Measurements from ENCODE around the gene MYO1H. TPM values are rescaled to one million over a fixed set of nuclear protein-coding genes. Genes with fewer than 3 reads are reported as not detected.

Gene MYO1H
- total RNA-seq, 1 donor from 2014 or later = not detected

DNA sequence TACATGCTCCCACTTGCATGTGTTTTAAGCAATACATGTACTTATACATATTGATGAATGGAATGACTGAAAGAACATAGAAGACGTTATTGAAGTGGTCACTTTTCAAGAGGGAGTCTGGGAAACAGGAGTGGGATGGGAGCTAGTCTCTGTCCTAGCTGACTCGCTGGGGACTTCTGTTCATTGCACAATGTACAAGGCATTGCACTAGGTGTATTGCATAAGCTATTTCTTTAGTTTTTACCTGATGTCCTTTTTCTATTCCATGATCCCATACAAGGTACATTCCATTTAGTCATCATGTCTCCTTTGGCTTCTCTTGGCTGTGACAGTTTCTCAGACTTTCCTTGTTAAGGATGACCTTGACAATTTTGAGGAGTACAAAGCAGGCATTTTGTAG lies 4.0 kb upstream of the MYO1H start:
- intact Hi-C loops (cut with DNase I) = no loop called here
- DNase-seq (ENCODE audit: low spot score) = no peak

DNA sequence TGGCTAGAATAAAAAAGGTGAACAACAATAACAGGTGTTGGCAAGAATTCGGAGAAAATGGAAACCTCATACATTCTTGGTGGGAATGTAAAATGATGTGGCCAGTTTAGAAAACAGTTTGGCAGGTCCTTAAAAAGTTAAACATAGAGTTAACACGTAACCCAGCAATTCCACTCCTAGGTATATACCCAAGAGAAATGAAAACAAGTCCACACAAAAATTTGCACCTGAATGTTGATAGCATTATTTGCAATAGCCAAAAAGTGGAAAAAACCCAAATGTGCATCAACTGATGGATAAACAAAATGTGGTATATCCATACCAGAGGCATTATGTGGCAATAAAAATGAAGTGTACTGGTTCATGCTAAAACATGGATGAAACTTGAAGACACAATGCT lies 2.3 kb upstream of the MYO1H start:
- DNase-seq (ENCODE audit: low spot score) = no peak
- intact Hi-C loops (cut with DNase I) = no loop called here

DNA sequence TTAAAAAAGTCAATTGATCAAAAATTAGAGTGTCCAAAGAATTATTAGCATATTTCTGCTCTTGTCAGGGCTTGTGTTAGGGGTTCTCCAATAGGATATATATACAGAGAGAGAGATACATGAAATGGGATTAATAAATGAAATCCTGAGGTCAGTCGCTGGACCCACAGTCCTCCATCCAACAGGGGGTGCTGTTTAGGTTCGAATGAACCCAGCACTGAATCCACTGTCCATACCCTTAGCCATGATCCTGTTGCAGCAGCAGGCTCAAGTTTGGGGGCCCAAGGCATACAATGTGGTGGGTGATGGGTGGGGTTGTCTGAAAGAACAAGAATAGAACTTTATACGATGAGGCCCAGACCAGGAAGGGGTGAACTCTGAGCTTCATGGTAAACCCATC lies 780 bp upstream of the MYO1H start:
- intact Hi-C loops (cut with DNase I) = no loop called here

DNA sequence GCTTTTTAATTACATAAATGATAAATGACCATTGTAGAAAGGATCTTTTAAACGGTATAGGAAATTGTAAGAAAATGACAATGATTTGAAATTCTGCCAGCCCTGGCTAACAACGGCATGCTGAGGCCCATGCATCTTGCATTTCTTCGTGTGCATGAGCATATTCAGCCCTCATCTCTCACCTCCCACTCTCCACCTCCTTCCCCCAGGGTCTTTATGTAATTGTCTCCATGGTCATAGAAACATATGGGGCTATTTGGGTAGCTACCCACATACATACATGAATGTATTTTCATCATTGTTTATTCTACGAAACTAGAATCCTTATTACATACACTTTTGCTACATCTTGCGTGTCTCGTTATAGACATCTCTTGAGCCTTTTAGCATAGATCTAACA lies 4.5 kb downstream of the MYO1H start:
- no peak for DNase-seq (ENCODE audit: low spot score)
- intact Hi-C loops (cut with DNase I) = no loop called here

More for the DNA sequence above, 780 bp upstream of the MYO1H start:
- DNase-seq (ENCODE audit: low spot score) = no peak

DNA sequence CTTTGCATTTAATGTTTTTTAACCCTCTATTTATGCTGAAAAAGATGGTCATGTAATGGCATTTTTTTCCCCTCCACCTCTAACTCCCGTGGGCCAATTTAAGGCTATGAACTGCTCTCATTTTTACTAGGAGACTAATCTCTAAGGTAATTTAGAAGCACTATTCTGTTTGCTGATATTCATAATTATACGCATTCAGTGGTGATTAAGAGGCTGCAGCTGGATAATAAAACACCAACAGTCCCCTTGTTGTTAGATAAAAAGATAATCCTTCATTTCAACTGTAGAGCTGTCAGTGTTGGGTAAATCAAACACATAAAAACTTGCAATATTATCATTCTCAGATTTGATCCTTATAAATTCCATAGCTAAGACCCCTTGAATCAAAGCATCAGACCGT lies 8.9 kb downstream of the MYO1H start:
- intact Hi-C loops (cut with DNase I) = no loop called here
- DNase-seq (ENCODE audit: low spot score) = no peak

DNA sequence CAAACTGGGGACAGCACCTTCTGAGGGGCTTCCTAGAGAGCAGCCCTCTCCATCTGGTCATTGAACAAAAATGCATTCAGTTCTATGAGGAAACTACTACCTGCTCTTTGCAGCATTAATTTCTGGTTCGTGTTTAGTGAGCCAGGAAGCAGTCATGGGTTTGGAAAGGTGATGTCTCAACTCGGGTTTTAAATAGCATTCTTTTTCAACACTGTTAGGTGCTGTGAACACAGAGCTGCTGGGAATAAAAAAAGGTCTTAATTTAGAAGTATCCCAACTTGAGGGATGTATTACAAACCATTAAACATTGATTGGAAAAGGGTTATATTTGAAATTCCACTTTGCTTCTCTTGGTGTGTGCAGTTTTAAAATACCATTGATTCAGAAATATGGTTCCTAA lies 9.3 kb downstream of the MYO1H start:
- intact Hi-C loops (cut with DNase I) = no loop called here
- no peak for DNase-seq (ENCODE audit: low spot score)

DNA sequence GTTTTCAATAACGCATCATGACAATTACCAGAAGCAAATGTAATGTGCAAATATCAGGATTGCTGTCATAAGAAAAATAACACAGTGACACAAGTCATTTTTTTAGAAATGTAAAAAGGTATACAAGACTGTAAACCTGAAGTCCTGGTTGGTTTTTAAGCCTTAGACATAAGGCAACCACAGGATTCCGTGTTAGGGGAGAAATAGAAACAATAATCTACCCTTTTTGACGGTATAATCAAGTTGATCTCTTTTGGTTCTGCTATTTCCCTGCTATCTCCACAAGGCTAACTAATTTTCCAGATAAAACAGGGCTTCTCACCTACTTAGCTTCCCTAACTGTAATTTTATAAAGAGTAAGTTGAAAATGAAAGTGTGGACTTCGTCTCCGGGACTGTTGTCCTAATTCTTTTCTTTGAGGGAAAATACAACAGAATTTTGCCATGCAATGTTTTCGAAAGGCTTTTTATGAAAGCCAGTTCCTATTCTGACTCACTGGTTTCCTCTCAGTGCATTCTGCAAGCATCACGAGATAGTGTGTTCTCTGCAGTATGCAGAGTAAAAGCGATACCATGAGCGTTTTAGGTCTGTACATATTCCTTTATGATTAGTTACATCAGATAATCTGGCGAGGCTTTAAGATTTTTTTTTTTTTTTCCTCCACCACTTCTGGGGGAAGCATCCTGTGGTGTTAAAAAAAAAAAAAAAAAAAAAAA lies 10.6 kb downstream of the MYO1H start:
- no peak for DNase-seq (ENCODE audit: low spot score)
- intact Hi-C loops (cut with DNase I) = no loop called here

DNA sequence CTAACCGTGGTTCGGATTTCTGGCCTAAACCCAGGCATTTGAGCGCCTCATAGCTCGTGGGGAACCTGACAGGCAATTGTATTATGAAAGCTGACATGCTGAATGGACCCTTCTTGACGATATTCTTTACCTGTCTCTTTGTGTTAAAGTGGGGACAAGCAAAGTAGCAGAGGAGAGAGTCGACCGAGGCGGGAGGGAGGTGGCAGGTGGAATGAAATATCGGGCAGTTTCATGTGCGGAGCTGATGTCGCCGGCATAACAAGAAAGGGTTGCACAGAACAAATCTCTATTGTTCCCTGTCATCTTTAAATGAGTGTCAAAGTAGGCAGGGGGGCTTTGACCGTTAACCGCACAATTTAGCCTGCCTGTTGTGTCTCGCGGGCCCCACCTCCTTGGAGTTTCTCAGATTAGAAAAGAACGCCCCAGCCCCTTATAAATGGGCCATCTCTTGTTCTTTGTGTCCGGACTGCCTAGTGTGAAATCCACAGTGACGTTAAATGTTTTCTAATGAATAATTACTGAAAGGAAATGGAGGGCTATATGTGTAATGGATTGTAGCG lies 11.5 kb downstream of the MYO1H start:
- DNase-seq (ENCODE audit: low spot score) = no peak
- intact Hi-C loops (cut with DNase I) = no loop called here

DNA sequence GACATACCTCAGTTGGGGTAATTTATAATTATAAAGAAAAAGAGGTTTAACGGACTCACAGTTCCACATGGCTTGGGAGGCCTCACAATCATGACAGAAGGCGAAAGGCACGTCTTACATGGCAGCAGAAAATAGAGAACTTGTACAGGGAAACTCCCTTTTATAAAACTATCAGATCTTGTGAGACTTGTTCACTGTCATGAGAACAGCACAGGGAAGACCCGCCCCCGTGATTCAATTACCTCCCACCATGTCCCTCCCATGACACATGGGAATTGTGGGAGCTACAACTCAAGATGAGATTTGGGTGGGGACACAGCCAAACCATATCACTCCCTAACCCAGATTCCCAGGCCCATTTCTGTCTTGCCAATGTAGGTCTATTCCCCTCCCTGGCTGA lies 22.1 kb downstream of the MYO1H start:
- no peak for DNase-seq (ENCODE audit: low spot score)
- intact Hi-C loops (cut with DNase I) = no loop called here

DNA sequence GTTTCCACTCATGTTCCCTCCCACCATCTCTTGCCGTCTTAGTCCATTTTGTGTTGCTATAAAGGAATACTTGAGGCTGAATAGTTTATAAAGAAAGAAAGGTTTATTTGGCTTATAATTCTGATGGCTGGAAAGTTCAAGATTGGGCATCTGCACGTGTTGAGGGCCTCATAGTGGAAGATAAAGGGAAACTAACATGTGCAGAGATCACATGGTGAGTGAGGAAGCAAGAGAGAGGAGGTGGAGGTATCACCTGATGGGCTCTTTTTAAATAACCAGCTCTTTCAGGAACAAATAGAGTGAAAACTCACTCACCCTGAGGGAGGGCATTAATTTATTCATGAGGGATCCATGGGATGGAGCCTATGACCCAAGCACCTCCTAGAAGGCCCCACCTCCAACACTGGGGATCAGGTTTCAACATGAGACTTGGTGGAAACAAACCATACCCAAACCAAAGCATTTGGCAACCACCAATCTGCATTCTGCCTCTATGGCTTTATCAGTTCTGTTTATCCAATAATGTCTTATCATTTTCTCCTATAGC lies 29.5 kb downstream of the MYO1H start:
- intact Hi-C loops (cut with DNase I) = no loop called here
- no peak for DNase-seq (ENCODE audit: low spot score)

DNA sequence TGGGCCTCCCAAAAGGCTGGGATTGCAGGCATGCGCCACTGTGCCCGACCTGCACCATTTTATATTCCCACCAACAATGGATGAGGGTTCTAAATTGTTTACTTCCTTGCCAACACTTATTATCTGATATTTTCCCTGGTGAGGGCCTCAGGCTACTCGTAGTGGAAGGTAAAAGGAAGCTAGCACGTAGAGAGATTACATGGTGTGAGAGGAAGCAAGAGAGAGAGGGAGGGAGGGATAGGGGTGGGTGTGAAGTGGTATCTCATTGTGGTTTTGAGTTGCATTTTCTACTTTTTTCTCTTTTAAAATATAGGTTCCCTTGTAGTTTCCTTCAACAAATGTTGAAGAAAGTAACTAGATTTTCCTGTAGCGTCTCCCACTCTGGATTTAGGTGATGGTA lies 30.9 kb downstream of the MYO1H start:
- no peak for DNase-seq (ENCODE audit: low spot score)

DNA sequence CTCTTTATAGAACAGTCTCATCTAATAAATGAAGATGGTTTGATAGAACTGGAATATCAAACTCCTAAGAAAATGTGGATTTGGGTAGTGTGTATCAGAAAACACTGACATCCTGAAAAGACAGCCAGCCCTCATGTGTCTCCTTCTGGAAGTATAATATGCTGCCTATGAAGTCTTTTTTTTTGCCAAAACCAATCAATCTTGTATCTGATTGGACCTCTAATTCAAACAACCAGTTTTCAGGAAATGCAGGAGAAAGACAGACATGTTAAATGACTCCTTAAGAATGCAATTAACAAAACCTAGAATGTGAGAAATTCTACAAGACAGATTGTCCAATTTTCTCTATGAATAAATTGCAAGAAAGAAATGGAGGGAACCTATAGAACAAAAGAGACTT lies 34.3 kb downstream of the MYO1H start:
- no peak for DNase-seq (ENCODE audit: low spot score)
- intact Hi-C loops (cut with DNase I) = no loop called here

More for the DNA sequence above, 30.9 kb downstream of the MYO1H start:
- intact Hi-C loops (cut with DNase I) = no loop called here

DNA sequence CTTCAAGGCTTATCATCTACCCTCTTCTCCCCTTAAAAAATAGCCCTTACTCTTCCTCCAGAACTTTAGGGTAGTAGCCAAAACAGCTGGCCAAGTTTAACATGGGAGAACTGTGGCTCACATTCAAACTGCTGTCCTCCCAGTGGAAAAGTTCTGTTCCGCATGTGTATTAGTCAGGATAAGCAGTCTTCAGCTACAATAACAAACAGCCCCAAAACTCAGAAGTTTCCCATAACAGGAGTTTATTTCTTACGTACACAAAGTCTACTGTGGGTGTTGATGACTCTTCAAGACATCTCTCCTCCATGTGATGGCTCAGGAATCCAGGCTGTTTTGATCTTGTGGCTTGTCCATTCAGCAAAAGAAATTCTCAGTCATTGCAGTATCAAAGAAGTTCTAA lies 35.5 kb downstream of the MYO1H start:
- no peak for DNase-seq (ENCODE audit: low spot score)
- intact Hi-C loops (cut with DNase I) = no loop called here

DNA sequence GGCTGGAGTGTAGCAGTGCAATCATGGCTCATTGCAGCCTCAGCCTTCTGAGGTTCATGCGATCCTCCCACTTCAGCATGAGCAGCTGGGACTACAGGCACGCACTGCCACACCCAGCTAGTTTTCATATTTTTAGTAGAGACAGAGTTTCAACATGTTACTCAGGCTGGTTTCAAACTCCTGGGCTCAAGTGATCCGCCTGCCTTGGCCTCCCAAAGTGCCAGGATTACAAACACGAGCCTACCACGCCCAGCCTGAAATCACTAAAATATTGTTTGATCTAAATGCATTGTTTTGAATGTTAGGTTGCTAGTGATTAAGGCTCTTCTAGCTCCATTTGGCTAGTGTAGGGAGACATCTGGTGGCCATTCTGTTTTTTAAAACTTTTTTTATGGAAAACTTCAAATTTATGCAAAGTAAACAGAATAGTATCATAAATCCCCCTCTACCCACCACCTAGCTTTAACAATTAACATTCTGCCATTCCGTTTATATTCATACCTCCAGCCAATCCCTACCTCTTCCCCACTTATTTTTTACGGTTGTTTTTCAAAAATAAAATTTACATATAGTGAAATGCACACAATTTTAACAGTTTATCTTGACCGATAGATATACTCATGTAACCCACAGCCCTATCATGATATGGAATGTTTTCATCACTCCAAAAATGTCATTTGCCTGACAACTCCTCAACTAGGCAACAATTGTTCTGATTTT lies 37.8 kb downstream of the MYO1H start:
- intact Hi-C loops (cut with DNase I) = loop anchor here (1.0 kb wide), 1 partner anchor 121 kb away; no protein-coding TSS in a partner anchor
- DNase-seq (ENCODE audit: low spot score) = no peak

DNA sequence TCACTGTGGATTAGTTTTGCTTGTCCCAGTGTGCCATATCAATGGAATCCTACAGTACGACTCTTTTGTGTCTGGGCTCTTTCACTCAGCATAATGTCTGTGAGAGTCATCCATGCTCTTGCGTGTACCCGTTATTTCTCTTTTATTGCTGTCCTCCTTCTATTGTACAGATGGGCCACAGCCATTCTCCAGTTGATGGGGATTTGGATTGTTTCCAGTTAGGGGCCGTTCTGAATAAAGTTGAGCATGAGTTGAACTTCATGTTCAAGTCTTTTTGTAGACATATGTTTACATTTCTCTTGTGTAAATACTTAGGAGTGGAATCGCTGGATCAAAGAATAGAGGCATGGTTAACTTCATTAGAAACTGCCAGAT lies 38.3 kb downstream of the MYO1H start:
- intact Hi-C loops (cut with DNase I) = no loop called here
- DNase-seq (ENCODE audit: low spot score) = no peak

DNA sequence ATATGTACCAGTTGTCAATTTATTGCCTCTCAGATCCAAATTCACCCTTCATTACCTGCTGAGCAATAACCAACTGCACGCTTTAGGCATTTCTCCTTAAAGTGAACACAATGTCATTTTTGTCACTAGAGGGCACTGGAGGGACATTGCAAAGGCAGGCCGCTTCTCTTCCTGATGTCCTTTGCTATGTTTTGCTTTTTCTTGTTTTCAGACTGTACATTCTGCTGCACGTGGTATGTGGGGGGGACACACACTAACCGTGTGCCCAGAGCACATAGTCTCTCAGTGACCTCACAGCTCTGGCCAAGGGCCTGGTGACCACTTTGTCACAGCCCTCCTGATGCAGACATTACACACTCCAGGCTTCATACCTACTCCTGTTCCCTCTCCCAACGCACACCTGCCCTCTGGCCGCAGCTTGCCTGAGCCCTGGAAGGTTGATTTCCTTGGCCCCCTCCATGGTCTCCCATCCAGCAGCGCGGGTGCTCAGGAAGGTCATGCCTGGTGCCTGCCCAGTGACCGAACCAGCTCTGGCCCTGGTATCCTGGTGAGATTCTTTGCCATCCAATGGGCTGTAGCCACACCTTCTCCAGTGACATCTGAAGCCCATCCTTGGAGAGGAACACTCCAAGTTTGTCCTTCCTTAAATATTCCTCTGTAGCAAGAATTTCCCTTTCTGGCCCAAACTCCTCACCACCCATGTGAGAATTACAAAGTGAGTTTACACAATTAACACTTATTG lies 39.9 kb downstream of the MYO1H start:
- no peak for DNase-seq (ENCODE audit: low spot score)
- intact Hi-C loops (cut with DNase I) = no loop called here

DNA sequence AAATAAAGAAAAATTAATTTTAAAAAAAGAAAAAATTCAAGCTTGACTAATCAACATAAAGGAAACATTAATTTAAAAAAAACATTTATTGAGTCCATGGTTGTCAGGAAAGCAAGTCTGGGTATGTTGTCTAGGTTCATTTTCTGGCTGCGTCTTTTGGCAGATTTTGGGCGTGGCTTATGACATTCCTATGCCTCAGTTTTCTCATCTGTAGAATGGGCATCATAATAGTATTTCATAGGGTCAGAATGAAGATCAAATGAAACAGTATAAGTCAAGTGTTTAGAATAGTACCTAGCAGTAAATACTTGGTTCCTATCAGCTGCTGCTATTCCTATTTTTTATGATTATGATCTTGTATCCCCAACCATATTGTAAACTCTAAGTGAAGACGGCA lies 40.5 kb downstream of the MYO1H start:
- no peak for DNase-seq (ENCODE audit: low spot score)
- intact Hi-C loops (cut with DNase I) = no loop called here

DNA sequence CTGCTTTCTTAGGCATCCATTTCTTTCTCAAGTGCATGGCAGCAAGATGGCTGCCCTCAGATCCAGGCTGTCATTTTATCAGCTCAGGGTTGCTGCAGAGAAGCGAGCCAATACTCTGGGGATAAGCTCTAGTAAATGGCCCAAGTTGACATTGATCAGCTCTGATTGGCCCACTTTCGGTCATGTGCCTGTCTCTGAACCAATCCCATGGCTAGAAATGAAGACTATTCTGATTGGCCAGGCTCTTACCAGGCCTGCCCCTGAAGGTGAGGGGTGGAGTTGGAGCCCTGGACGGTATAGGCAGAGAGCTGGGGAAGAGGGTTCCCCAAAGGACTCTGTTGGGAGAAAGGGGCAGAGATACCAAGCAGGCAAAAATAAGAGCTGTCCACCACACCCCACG lies 41.4 kb downstream of the MYO1H start:
- intact Hi-C loops (cut with DNase I) = no loop called here
- no peak for DNase-seq (ENCODE audit: low spot score)

DNA sequence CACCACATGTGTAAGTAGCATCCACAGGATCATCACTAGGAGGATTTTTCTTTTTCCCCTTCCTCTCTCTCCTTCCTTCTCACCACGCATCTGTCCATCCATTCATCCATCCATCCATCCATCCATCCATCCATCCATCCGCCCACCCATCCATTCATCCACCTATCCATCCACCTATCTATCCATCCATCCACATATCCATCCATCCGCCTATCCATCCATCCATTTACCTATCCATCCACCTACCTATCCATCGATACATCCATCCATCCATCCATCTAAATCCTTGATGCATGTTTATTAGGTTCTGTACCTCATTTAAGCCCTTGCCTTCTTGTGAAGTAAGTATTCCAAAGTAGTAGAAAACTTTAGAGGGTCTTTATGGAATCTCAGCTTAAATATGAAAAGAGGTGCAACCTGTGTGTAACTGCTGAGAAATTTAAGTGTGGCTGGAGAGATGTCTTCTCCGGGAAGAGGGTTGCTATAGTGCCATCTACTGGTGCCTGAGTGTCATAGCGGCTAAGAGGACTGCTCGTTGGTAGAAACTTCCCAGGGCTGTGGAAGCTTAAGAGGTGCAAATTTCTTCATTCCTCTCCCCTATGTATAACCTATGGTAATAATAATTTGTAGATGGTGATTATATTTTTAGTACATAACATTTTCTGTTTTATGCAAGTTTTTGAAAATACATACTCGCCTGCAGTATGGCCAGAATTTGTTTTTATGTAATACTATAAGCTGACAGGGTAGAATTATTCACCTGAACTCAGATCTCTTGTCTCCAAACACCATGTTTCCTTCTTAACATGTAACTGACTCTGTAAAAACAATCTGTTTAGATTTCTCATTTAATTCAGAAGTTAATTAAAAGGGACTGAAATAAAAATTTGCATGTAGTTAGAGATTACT lies 46.0 kb downstream of the MYO1H start:
- no peak for DNase-seq (ENCODE audit: low spot score)
- intact Hi-C loops (cut with DNase I) = no loop called here
